GM23338 (cell line): ENCODE measurements around the gene HIVEP2. TPM values are rescaled to one million over a fixed set of nuclear protein-coding genes. Genes with fewer than 3 reads are reported as not detected.

Experiments used
- ATAC-seq: fragments of 200-7000 bp; cut with Tn5 transposase; 3 replicates; pipeline ENCODE4 v1.9.1; 2020
- DNase-seq: peaks from one replicate; pipeline ENCODE4 v3.0.0-alpha.2; 2015; ENCODE audit warnings: low spot score
- H2AFZ ChIP-seq: fragments of 200-600 bp; sonication (generic); 2 replicates; pipeline ENCODE4 v1.8.0; 2016; ENCODE audit warnings: antibody characterized with exemption, mild to moderate bottlenecking, moderate library complexity
- H3F3A ChIP-seq: fragments of 200-600 bp; sonication (generic); replicated peaks from 2 replicates; pipeline ENCODE4 v1.8.0; 2017; ENCODE audit warnings: antibody characterized with exemption, mixed run types, low read depth
- H3K27ac ChIP-seq: fragments of 200-600 bp; sonication (generic); 2 replicates; pipeline ENCODE4 v1.6.1; 2016; ENCODE audit warnings: low read depth
- H3K27me3 ChIP-seq: fragments of 200-600 bp; sonication (generic); 2 replicates; pipeline ENCODE4 v1.8.0; 2016; ENCODE audit warnings: mild to moderate bottlenecking, mixed run types, moderate library complexity; ENCODE audit not compliant: insufficient read depth
- H3K36me3 ChIP-seq: fragments of 200-600 bp; sonication (generic); 2 replicates; pipeline ENCODE4 v1.8.0; 2016; ENCODE audit warnings: mild to moderate bottlenecking; ENCODE audit not compliant: insufficient read depth
- H3K4me1 ChIP-seq: fragments of 200-600 bp; sonication (generic); 2 replicates; pipeline ENCODE4 v1.8.0; 2016; ENCODE audit warnings: mild to moderate bottlenecking, moderate library complexity; ENCODE audit not compliant: insufficient read depth
- H3K4me2 ChIP-seq: fragments of 200-600 bp; sonication (generic); 2 replicates; pipeline ENCODE4 v1.7.1; 2017; ENCODE audit warnings: mixed run types
- H3K4me3 ChIP-seq: fragments of 200-600 bp; sonication (generic); 2 replicates; pipeline ENCODE4 v1.6.1; 2016; ENCODE audit warnings: mixed run types
- H3K79me2 ChIP-seq: fragments of 200-600 bp; sonication (generic); replicated peaks from 2 replicates; pipeline ENCODE4 v1.8.0; 2017; ENCODE audit warnings: mild to moderate bottlenecking; ENCODE audit not compliant: insufficient read depth
- H3K9me2 ChIP-seq: fragments of 200-600 bp; sonication (generic); 2 replicates; pipeline ENCODE4 v1.8.0; 2017; ENCODE audit not compliant: insufficient read depth
- H4K20me1 ChIP-seq: fragments of 200-600 bp; sonication (generic); replicated peaks from 2 replicates; pipeline ENCODE4 v1.8.0; 2017; ENCODE audit warnings: mild to moderate bottlenecking; ENCODE audit not compliant: insufficient read depth
- H3K27ac Mint-ChIP-seq: 2 replicates; pipeline ENCODE4 v1.8.0; 2020; ENCODE audit warnings: inconsistent platforms, mild to moderate bottlenecking, moderate library complexity, mixed read lengths
- H3K27me3 Mint-ChIP-seq: 3 replicates; pipeline ENCODE4 v1.8.0; 2022; ENCODE audit warnings: low read depth, mild to moderate bottlenecking, moderate library complexity, mixed read lengths, inconsistent platforms; ENCODE audit not compliant: insufficient read depth, poor library complexity
- H3K36me3 Mint-ChIP-seq: 3 replicates; pipeline ENCODE4 v1.8.0; 2021; ENCODE audit warnings: low read depth, mild to moderate bottlenecking, inconsistent platforms, moderate library complexity, mixed read lengths
- H3K4me1 Mint-ChIP-seq: 3 replicates; pipeline ENCODE4 v1.8.0; 2020; ENCODE audit warnings: mild to moderate bottlenecking, inconsistent platforms, mixed read lengths
- H3K4me3 Mint-ChIP-seq: 3 replicates; pipeline ENCODE4 v1.8.0; 2021; ENCODE audit warnings: moderate library complexity, mild to moderate bottlenecking, inconsistent platforms, mixed read lengths
- H3K9me3 Mint-ChIP-seq: 3 replicates; pipeline ENCODE4 v1.8.0; 2020; ENCODE audit warnings: moderate library complexity, mild to moderate bottlenecking, inconsistent platforms, mixed read lengths
- CREB1 ChIP-seq: fragments of 250-450 bp; sonication (Bioruptor Pico); IDR thresholded peaks from 2 replicates; pipeline ENCODE4 v1.5.0; 2020; ENCODE audit warnings: low read depth, mild to moderate bottlenecking, moderate library complexity
- CTCF ChIP-seq, 2 experiments: fragments of 200-600 bp in 1 of 2; sonication (generic) in 1 of 2; conservative IDR thresholded peaks; 2 replicates each; pipeline versions ENCODE4 v1.5.1 to v1.6.1; 2016 to 2017; ENCODE audit warnings: antibody characterized with exemption in 2 of 2, low read depth in 2 of 2, mild to moderate bottlenecking in 2 of 2, moderate library complexity in 1 of 2
- ETS1 ChIP-seq: IDR thresholded peaks from 2 replicates; pipeline ENCODE4 v1.6.1; 2016; ENCODE audit warnings: antibody characterized with exemption
- EZH2 ChIP-seq: fragments of 200-600 bp; sonication (generic); IDR thresholded peaks from one replicate; pipeline ENCODE4 v1.8.0; 2017; ENCODE audit warnings: antibody characterized with exemption, mild to moderate bottlenecking, low read depth; ENCODE audit not compliant: unreplicated experiment
- JUNB ChIP-seq: IDR thresholded peaks from one replicate; pipeline ENCODE4 v1.6.1; 2016; ENCODE audit warnings: antibody characterized with exemption; ENCODE audit not compliant: unreplicated experiment
- NANOG ChIP-seq: IDR thresholded peaks from 2 replicates; pipeline ENCODE4 v1.6.1; 2016; ENCODE audit warnings: antibody characterized with exemption, borderline replicate concordance
- POLR2AphosphoS5 ChIP-seq: IDR thresholded peaks from 2 replicates; pipeline ENCODE4 v1.6.1; 2016; ENCODE audit warnings: antibody characterized with exemption, low read depth
- STAT1 ChIP-seq: IDR thresholded peaks from one replicate; pipeline ENCODE4 v1.6.1; 2016; ENCODE audit warnings: antibody characterized with exemption; ENCODE audit not compliant: unreplicated experiment
- ZNF114 ChIP-seq: fragments of 250-450 bp; sonication (Bioruptor Pico); IDR thresholded peaks from 2 replicates; pipeline ENCODE4 v1.5.0; 2020; ENCODE audit warnings: mild to moderate bottlenecking, moderate library complexity
- ZNF331 ChIP-seq: fragments of 250-450 bp; sonication (Bioruptor Pico); IDR thresholded peaks from 2 replicates; pipeline ENCODE4 v1.5.0; 2020; ENCODE audit warnings: low read depth, mild to moderate bottlenecking, moderate library complexity
- polyA plus RNA-seq: library from polyadenylated mRNA; unstranded; fragments of >200 nt; fragmentation: Nextera tagmentation; extraction: Ambion mirVana; gene quantifications from 2 replicates; pipeline ENCODE4 v1.2.1, GENCODE V29; 2016
- total RNA-seq: library from RNA; depleted of rRNA; stranded (reverse); fragments of >200 nt; shearing (Covaris generic); gene quantifications from 2 replicates; pipeline ENCODE4 v1.2.3, GENCODE V29; 2014
- TF ChIP-seq, protein P1 (sequence below): fragments of 250-450 bp; sonication (Bioruptor Pico); IDR thresholded peaks from 2 replicates; pipeline ENCODE4 v1.5.0; 2020; ENCODE audit warnings: mild to moderate bottlenecking, moderate library complexity

HIVEP2 gene
- total and polyA plus RNA-seq, 2 experiments from 2014 or later: 1.5 to 7.4 TPM

DNA sequence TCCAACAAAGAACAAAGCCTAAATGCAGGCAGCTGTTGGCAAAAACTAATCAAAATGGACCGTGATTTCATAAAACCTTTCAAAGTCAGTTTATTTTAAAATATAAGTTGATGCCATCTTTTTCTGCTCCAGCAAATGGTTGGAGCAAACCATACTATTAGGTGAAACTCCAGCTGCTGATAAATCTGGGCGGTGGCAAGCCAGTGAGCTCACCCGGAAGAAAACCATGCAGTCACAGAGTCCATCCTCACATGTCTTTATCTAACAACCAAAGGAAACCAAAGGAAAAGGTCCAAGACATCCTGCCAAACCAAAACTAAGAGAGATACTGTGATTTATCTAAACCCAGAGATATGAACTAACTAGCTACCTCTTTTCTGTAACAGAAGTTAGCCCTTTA is 72.6 kb downstream of the HIVEP2 start:
- no peak overlapping the region for H3K4me3 Mint-ChIP-seq
- Histone ChIP-seq H2AFZ (no peak overlapping the region), H3K9me2 (no peaks in the 10 kb centered on the region; the same call in 1 of the 2 replicates), H3K36me3 (no peaks in the 10 kb centered on the region), H3K4me3 (no peak overlapping the region), H3K27me3 (no peaks in the 10 kb centered on the region), H3F3A (no peaks in the 10 kb centered on the region), H3K4me1 (peaks cover 12% of the 10 kb centered on the region; the same call in 1 of the 2 replicates), H4K20me1 (no peaks in the 10 kb centered on the region), H3K4me2 (no peak overlapping the region), H3K79me2 (peaks cover 11% of the 10 kb centered on the region; the same call in 1 of the 2 replicates), H3K27ac (no peak overlapping the region)
- H3K27me3 Mint-ChIP-seq: peaks cover 2% of the 10 kb centered on the region
- peaks cover 27% of the 10 kb centered on the region for H3K4me1 Mint-ChIP-seq
- no peak overlapping the region for H3K27ac Mint-ChIP-seq
- H3K36me3 Mint-ChIP-seq: no peaks in the 10 kb centered on the region
- no peaks in the 10 kb centered on the region for H3K9me3 Mint-ChIP-seq
- TF ChIP-seq CREB1: no peak
- no peak for TF ChIP-seq POLR2AphosphoS5
- TF ChIP-seq, protein P1, sequence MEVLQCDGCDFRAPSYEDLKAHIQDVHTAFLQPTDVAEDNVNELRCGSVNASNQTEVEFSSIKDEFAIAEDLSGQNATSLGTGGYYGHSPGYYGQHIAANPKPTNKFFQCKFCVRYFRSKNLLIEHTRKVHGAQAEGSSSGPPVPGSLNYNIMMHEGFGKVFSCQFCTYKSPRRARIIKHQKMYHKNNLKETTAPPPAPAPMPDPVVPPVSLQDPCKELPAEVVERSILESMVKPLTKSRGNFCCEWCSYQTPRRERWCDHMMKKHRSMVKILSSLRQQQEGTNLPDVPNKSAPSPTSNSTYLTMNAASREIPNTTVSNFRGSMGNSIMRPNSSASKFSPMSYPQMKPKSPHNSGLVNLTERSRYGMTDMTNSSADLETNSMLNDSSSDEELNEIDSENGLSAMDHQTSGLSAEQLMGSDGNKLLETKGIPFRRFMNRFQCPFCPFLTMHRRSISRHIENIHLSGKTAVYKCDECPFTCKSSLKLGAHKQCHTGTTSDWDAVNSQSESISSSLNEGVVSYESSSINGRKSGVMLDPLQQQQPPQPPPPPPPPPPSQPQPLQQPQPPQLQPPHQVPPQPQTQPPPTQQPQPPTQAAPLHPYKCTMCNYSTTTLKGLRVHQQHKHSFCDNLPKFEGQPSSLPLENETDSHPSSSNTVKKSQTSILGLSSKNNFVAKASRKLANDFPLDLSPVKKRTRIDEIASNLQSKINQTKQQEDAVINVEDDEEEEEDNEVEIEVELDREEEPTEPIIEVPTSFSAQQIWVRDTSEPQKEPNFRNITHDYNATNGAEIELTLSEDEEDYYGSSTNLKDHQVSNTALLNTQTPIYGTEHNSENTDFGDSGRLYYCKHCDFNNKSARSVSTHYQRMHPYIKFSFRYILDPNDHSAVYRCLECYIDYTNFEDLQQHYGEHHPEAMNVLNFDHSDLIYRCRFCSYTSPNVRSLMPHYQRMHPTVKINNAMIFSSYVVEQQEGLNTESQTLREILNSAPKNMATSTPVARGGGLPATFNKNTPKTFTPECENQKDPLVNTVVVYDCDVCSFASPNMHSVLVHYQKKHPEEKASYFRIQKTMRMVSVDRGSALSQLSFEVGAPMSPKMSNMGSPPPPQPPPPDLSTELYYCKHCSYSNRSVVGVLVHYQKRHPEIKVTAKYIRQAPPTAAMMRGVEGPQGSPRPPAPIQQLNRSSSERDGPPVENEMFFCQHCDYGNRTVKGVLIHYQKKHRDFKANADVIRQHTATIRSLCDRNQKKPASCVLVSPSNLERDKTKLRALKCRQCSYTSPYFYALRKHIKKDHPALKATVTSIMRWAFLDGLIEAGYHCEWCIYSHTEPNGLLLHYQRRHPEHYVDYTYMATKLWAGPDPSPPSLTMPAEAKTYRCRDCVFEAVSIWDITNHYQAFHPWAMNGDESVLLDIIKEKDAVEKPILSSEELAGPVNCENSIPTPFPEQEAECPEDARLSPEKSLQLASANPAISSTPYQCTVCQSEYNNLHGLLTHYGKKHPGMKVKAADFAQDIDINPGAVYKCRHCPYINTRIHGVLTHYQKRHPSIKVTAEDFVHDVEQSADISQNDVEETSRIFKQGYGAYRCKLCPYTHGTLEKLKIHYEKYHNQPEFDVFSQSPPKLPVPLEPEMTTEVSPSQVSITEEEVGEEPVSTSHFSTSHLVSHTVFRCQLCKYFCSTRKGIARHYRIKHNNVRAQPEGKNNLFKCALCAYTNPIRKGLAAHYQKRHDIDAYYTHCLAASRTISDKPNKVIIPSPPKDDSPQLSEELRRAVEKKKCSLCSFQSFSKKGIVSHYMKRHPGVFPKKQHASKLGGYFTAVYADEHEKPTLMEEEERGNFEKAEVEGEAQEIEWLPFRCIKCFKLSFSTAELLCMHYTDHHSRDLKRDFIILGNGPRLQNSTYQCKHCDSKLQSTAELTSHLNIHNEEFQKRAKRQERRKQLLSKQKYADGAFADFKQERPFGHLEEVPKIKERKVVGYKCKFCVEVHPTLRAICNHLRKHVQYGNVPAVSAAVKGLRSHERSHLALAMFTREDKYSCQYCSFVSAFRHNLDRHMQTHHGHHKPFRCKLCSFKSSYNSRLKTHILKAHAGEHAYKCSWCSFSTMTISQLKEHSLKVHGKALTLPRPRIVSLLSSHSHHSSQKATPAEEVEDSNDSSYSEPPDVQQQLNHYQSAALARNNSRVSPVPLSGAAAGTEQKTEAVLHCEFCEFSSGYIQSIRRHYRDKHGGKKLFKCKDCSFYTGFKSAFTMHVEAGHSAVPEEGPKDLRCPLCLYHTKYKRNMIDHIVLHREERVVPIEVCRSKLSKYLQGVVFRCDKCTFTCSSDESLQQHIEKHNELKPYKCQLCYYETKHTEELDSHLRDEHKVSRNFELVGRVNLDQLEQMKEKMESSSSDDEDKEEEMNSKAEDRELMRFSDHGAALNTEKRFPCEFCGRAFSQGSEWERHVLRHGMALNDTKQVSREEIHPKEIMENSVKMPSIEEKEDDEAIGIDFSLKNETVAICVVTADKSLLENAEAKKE (CRISPR knock-in tag): no peak
- TF ChIP-seq NANOG: no peak
- no peak for TF ChIP-seq ZNF331 (CRISPR knock-in tag)
- no peak for TF ChIP-seq EZH2
- no peak for TF ChIP-seq CTCF (conservative IDR thresholded peaks at IDR 0.05; ENCODE audit: low read depth in 2 of 2)
- TF ChIP-seq STAT1: no peak
- no peak for TF ChIP-seq ETS1
- TF ChIP-seq JUNB: no peak
- no peak for TF ChIP-seq ZNF114 (CRISPR knock-in tag)
- no peak for DNase-seq
- ATAC-seq: no peak
